GM21360 (cell line): ENCODE measurements around the gene MRFAP1L1.
"Not testable (repeated sequence)": the region's sequence is repeated elsewhere in the genome, so short reads cannot be mapped to it uniquely, and the experiment has no call there.

ENCODE experiments used
- ATAC-seq: cut with Tn5 transposase; IDR thresholded peaks from one replicate; pipeline ENCODE4 v1.9.1; 2021; ENCODE audit warnings: mild to moderate bottlenecking, moderate library complexity; ENCODE audit not compliant: unreplicated experiment

The MRFAP1L1 gene

GRCh38 chr4:6692379-6692778, 17.3 kb downstream of the MRFAP1L1 start:
- no peak for ATAC-seq

- no peak for ATAC-seq
These were observed 20.1 kb downstream of the MRFAP1L1 start for GRCh38 chr4:6689506-6689960.

DNA sequence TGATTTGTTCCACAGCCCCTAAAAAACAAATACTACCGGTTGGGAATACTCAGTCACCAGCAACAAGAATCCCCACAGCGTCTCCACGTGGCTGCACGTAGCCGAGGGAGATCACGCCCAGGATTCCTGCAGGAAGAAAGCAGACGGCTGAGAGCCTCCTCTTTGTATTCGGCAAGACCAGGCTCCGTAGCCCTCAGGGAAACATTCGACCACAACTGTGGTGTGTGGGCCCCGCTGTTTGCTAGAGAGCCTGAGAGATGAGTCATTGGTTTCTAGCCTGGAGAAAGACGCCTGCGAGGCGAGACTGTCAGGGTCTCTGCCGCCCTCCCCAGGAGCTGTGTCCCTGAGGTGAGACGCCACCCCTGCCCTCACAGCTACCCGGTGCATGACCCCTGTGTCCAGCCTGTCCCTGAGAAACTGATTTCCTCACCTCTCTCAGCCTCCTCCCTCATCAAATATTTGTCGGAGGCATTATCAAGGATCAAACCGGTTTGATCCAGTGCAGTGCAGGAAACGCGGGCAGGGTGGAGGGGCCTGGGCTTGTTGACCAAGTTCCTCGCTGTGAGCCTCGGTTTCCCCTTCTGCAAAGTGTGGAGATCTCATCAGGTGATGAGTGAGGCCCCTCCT, 20.7 kb downstream of the MRFAP1L1 start:
- peak; percentile 64 for ATAC-seq

- no peak for ATAC-seq
These were observed 21.5 kb downstream of the MRFAP1L1 start for GRCh38 chr4:6687947-6688878.

DNA sequence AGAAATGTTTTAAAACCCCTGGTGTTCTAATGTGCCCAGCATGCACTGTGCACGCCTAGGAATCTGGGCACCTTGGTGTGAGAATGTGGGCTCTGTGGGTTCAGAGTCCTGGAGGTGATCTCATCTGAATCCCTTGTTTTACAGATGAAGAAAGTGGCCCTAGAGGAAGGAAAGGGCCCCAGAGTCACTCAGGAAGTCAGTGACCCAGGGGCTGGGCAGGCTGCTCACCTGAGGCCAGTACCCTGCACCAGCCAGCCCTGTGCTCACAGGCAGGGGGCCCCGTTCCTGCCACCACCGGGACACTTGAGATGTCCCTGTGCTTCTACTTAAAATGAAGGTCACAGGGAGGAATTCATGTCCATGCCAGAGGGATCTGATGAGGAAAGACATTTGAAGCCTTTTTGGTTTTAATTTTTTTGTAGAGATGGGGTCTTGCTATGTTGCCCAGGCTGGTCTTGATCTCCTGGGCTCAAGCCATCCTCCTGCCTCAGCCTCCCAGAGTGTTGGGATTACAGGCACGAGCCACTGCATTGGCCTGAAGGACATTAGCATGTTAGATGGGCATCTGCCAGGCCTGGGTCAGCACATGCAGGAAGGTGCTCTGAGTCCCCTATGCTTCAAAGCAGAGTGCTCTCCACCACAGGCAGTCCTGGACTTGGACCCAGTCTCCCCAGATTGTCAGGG, 23.4 kb downstream of the MRFAP1L1 start:
- no peak for ATAC-seq

GRCh38 chr4:6684656-6685055, 25.0 kb downstream of the MRFAP1L1 start:
- no peak for ATAC-seq

DNA sequence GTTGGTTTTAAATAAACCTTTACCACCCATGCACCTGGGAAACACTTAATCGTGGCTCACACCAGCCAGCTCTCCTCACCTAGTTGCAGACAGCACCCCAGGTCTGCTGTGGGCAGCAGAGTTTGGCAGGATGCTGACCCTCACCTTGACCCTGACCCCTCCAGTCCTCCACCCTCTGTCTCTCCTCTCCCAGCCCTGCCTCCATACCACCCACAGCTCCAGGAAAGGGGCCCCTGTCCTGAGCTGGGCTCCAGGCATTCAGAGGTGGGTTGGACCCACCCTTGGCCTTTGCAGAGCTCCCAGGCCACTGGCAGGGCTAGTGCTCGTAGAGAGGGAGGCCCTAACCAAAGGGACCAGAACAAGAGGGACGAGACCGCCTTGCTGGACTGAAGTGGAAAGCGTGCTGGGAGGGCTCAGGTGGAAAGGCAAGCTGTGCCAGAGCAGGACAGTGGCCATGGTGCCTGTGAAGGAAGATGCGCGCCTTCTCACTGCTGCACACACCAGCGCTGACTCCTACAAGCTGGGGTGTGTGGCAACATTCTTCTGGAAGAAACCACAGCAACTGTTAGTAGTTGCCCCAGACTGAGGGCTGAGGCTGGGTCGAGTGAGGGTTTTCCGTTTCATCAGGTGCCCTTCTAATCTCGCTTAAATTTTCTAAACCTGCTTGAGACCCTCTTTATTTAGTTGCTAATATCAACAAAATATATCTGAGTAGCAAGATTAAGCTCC, 26.6 kb downstream of the MRFAP1L1 start:
- no peak for ATAC-seq

- ATAC-seq, result no peak
These were observed 28.5 kb downstream of the MRFAP1L1 start for GRCh38 chr4:6681191-6681590.

- ATAC-seq, result no peak
These were observed 29.2 kb downstream of the MRFAP1L1 start for GRCh38 chr4:6680372-6681034.

DNA sequence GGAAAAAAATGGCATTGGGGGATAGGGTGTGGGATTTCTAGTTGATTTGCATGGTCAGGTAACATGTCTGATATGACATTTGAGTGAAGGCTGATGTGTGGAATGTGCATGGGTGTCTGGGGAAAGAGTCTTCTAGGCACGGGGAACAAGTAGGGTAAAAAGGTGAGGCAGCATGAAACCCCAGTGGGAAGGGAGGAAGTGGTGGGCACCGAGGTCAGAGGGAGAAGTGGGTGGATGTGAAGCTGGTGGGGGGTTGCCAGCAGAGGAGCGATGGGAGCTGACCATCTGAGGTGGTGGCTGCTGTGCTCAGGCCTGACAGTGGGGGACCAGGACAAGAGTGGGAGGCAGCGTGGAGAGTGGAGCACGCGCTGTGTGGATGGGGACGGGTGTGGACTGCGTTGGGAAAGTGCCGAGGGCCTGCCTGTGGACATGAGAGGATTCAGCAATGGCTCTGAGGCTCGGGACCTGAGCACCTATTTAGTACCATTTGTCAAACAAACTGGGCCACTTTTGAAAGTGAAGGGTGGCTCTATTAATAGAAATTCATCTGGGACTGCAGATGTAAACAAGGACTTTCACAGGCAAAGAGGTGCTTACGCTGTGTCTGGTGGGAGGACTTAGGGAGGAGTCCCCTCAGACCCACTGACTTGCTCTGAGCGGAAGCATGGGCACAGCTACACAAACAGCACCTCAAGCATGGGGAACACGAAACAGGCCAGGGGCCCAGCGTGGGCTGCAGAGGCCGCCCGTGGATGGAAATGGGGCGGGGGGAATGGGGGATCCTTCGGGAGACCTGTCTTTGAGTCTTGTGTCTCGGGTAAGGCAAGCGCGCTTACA, 32.7 kb downstream of the MRFAP1L1 start:
- ATAC-seq, result no peak

GRCh38 chr4:6674500-6675149, 35.0 kb downstream of the MRFAP1L1 start:
- peak; percentile 37 for ATAC-seq

DNA sequence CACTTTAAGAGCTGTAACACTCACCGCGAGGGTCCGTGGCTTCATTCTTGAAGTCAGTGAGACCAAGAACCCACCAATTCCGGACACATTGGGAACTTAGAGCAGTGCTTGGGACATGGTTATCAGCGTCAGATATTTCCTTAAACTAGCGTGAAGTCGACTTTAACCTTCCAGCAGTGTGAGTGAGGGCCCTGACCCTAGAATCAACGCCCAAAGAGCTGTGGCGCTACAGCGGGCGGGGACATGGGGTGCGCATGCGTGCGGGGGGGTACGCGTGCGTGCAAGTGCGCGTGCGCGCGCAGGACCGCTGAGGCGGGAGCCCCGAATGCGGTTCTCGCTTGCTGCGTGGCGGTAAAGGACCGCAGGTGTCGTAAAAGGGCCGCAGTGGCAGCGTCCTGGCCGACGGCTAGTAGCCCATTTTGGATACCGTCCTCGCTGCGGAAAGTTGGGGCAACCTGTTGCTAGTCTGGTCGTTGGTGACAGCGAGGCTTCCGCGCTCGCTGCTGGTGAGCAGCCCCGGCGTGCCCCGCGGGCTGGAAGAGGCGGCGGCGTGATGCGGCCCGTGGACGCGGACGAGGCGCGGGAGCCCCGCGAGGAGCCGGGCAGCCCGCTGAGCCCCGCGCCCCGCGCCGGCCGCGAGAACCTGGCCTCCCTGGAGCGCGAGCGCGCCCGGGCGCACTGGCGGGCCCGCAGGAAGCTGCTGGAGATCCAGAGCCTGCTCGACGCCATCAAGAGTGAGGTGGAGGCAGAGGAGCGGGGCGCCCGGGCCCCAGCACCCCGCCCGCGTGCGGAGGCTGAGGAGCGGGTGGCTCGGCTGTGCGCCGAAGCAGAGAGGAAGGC, 35.8 kb downstream of the MRFAP1L1 start:
- ATAC-seq, result peak; percentile 68

GRCh38 chr4:6673191-6673659, 36.4 kb downstream of the MRFAP1L1 start:
- ATAC-seq, result not testable (repeated sequence)

DNA sequence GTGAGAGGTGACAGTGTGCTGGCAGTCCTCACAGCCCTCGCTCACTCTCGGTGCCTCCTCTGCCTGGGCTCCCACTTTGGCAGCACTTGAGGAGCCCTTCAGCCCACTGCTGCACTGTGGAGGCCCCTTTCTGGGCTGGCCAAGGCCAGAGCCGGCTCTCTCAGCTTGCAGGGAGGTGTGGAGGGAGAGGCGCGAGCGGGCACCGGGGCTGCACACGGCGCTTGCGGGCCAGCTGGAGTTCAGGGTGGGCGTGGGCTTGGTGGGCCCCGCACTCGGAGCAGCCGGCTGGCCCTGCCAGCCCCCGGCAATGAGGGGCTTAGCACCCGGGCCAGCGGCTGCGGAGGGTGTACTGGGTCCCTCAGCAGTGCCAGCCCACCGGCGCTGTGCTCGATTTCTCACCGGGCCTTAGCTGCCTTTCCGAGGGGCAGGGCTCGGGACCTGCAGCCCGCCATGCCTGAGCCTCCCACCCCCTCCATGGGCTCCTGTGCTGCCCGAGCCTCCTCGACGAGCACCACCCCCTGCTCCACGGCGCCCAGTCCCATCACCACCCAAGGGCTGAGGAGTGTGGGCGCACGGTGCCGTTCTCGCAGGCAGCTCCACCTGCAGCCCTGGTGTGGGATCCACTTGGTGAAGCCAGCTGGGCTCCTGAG, 37.0 kb downstream of the MRFAP1L1 start:
- ATAC-seq, result not testable (repeated sequence)

DNA sequence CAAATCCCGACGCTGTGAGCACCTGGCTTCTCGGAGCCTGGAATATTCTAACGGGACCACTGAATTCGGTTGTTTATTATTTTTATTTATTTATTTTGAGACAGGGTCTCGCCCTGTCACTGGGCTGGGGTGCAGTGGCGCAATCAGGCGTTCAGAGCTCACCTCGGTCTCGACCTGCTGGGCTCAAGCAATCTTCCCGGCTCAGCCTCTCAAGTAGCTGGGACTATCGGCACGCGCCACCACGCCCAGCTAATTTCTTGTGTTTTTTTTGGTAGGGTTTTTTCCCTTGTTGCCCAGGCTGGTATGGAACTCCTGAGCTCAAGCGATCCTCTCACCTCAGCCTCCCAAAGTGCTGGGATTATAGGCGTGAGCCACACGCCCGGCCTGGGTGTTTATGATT, 37.5 kb downstream of the MRFAP1L1 start:
- ATAC-seq, result no peak

DNA sequence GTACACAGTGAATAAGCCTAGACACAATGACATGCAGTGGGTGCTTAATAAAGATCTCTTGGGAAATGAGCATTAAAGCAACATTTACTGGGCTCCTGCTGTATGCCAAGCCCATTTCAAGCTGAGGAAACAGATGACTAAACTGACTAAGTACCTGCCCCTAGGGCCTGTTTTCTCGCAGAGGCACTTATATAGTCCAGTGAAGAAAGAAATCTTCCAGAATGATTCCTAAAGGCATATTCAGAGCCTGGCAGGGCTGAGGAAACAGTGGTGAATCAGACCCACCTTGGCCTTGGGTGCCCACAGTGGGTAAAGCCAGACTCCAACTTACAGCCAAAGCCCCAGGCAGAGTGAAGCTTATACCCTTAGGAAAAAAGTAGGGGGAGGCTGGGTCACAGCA, 38.0 kb downstream of the MRFAP1L1 start:
- no peak for ATAC-seq

- no peak for ATAC-seq
These were observed 41.3 kb downstream of the MRFAP1L1 start for GRCh38 chr4:6668391-6668790.

- no peak for ATAC-seq
These were observed 44.4 kb downstream of the MRFAP1L1 start for GRCh38 chr4:6665320-6665654.
